ENCODE results near the gene PRSS27.
"Not testable (repeated sequence)": the region's sequence is repeated elsewhere in the genome, so short reads cannot be mapped to it uniquely, and the experiment has no call there.

PRSS27 gene

GRCh38 chr16:2676937-2677336 lies 43.1 kb downstream of the PRSS27 start:
- not testable (repeated sequence) for H3K4me3 ChIP-seq (ENCODE audit: low read depth, low read length); H3K36me3 ChIP-seq (ENCODE audit: control insufficient read depth, insufficient read depth, low read length); H3K4me1 ChIP-seq (ENCODE audit: control insufficient read depth, insufficient read depth, low read length); H3K27me3 ChIP-seq (ENCODE audit: control insufficient read depth, insufficient read depth, low read length); H3K9me3 ChIP-seq (ENCODE audit: control insufficient read depth, insufficient read depth, low read depth, low read length); H3K9ac ChIP-seq (ENCODE audit: low read length); H3K27ac ChIP-seq (ENCODE audit: low read depth, low read length)

GRCh38 chr16:2675714-2676113 lies 44.3 kb downstream of the PRSS27 start:
- no peak overlapping the region for H3K4me3 ChIP-seq (ENCODE audit: low read depth, low read length)
- no peaks in the 10 kb centered on the region for H3K27me3 ChIP-seq (ENCODE audit: control insufficient read depth, insufficient read depth, low read length)
- H3K9me3 ChIP-seq (ENCODE audit: control insufficient read depth, insufficient read depth, low read depth, low read length): no peaks in the 10 kb centered on the region
- H3K4me1 ChIP-seq (ENCODE audit: control insufficient read depth, insufficient read depth, low read length): no peaks in the 10 kb centered on the region
- H3K9ac ChIP-seq (ENCODE audit: low read length): no peak overlapping the region
- no peaks in the 10 kb centered on the region for H3K36me3 ChIP-seq (ENCODE audit: control insufficient read depth, insufficient read depth, low read length)
- H3K27ac ChIP-seq (ENCODE audit: low read depth, low read length): no peak overlapping the region

- Histone ChIP-seq H3K9me3 (ENCODE audit: control insufficient read depth, insufficient read depth, low read depth, low read length) (no peaks in the 10 kb centered on the region), H3K4me3 (ENCODE audit: low read depth, low read length) (no peak overlapping the region), H3K9ac (ENCODE audit: low read length) (no peak overlapping the region), H3K27ac (ENCODE audit: low read depth, low read length) (no peak overlapping the region), H3K36me3 (ENCODE audit: control insufficient read depth, insufficient read depth, low read length) (no peaks in the 10 kb centered on the region), H3K27me3 (ENCODE audit: control insufficient read depth, insufficient read depth, low read length) (no peaks in the 10 kb centered on the region), H3K4me1 (ENCODE audit: control insufficient read depth, insufficient read depth, low read length) (no peaks in the 10 kb centered on the region)
Observed at GRCh38 chr16:2675021-2675420, 45.0 kb downstream of the PRSS27 start.

- Histone ChIP-seq H3K27ac (ENCODE audit: low read depth, low read length) (no peak overlapping the region), H3K9ac (ENCODE audit: low read length) (no peak overlapping the region), H3K27me3 (ENCODE audit: control insufficient read depth, insufficient read depth, low read length) (no peaks in the 10 kb centered on the region), H3K9me3 (ENCODE audit: control insufficient read depth, insufficient read depth, low read depth, low read length) (no peaks in the 10 kb centered on the region), H3K4me1 (ENCODE audit: control insufficient read depth, insufficient read depth, low read length) (no peaks in the 10 kb centered on the region), H3K36me3 (ENCODE audit: control insufficient read depth, insufficient read depth, low read length) (no peaks in the 10 kb centered on the region), H3K4me3 (ENCODE audit: low read depth, low read length) (peak overlapping the region; percentile 76)
Observed at GRCh38 chr16:2673066-2673999, 46.7 kb downstream of the PRSS27 start.

- H3K27me3 ChIP-seq (ENCODE audit: control insufficient read depth, insufficient read depth, low read length): no peaks in the 10 kb centered on the region
- no peaks in the 10 kb centered on the region for H3K36me3 ChIP-seq (ENCODE audit: control insufficient read depth, insufficient read depth, low read length)
- no peak overlapping the region; the same call in 1 of the 2 replicates for H3K4me3 ChIP-seq (ENCODE audit: low read depth, low read length)
- H3K4me1 ChIP-seq (ENCODE audit: control insufficient read depth, insufficient read depth, low read length): no peaks in the 10 kb centered on the region
- no peak overlapping the region for H3K27ac ChIP-seq (ENCODE audit: low read depth, low read length)
- no peak overlapping the region for H3K9ac ChIP-seq (ENCODE audit: low read length)
- H3K9me3 ChIP-seq (ENCODE audit: control insufficient read depth, insufficient read depth, low read depth, low read length): no peaks in the 10 kb centered on the region
Observed at GRCh38 chr16:2671741-2672140, 48.3 kb downstream of the PRSS27 start.

- H3K9me3 ChIP-seq (ENCODE audit: control insufficient read depth, insufficient read depth, low read depth, low read length); H3K27ac ChIP-seq (ENCODE audit: low read depth, low read length); H3K36me3 ChIP-seq (ENCODE audit: control insufficient read depth, insufficient read depth, low read length); H3K27me3 ChIP-seq (ENCODE audit: control insufficient read depth, insufficient read depth, low read length); H3K4me3 ChIP-seq (ENCODE audit: low read depth, low read length); H3K4me1 ChIP-seq (ENCODE audit: control insufficient read depth, insufficient read depth, low read length); H3K9ac ChIP-seq (ENCODE audit: low read length): not testable (repeated sequence)
Observed at GRCh38 chr16:2671193-2671592, 48.8 kb downstream of the PRSS27 start.

GRCh38 chr16:2670017-2670416 lies 50.0 kb downstream of the PRSS27 start:
- H3K36me3 ChIP-seq (ENCODE audit: control insufficient read depth, insufficient read depth, low read length); H3K27me3 ChIP-seq (ENCODE audit: control insufficient read depth, insufficient read depth, low read length); H3K9me3 ChIP-seq (ENCODE audit: control insufficient read depth, insufficient read depth, low read depth, low read length); H3K9ac ChIP-seq (ENCODE audit: low read length); H3K4me3 ChIP-seq (ENCODE audit: low read depth, low read length); H3K4me1 ChIP-seq (ENCODE audit: control insufficient read depth, insufficient read depth, low read length); H3K27ac ChIP-seq (ENCODE audit: low read depth, low read length): not testable (repeated sequence)

- H3K4me1 ChIP-seq (ENCODE audit: control insufficient read depth, insufficient read depth, low read length); H3K27ac ChIP-seq (ENCODE audit: low read depth, low read length); H3K36me3 ChIP-seq (ENCODE audit: control insufficient read depth, insufficient read depth, low read length); H3K9ac ChIP-seq (ENCODE audit: low read length); H3K9me3 ChIP-seq (ENCODE audit: control insufficient read depth, insufficient read depth, low read depth, low read length); H3K4me3 ChIP-seq (ENCODE audit: low read depth, low read length); H3K27me3 ChIP-seq (ENCODE audit: control insufficient read depth, insufficient read depth, low read length): not testable (repeated sequence)
Observed at GRCh38 chr16:2669587-2669986, 50.4 kb downstream of the PRSS27 start.

GRCh38 chr16:2666671-2667070 lies 53.4 kb downstream of the PRSS27 start:
- not testable (repeated sequence) for H3K27me3 ChIP-seq (ENCODE audit: control insufficient read depth, insufficient read depth, low read length); H3K9me3 ChIP-seq (ENCODE audit: control insufficient read depth, insufficient read depth, low read depth, low read length); H3K27ac ChIP-seq (ENCODE audit: low read depth, low read length); H3K9ac ChIP-seq (ENCODE audit: low read length); H3K36me3 ChIP-seq (ENCODE audit: control insufficient read depth, insufficient read depth, low read length); H3K4me1 ChIP-seq (ENCODE audit: control insufficient read depth, insufficient read depth, low read length); H3K4me3 ChIP-seq (ENCODE audit: low read depth, low read length)

- no peak overlapping the region for H3K4me3 ChIP-seq (ENCODE audit: low read depth, low read length)
- H3K36me3 ChIP-seq (ENCODE audit: control insufficient read depth, insufficient read depth, low read length): no peaks in the 10 kb centered on the region
- H3K27ac ChIP-seq (ENCODE audit: low read depth, low read length): no peak overlapping the region
- no peak overlapping the region for H3K9ac ChIP-seq (ENCODE audit: low read length)
- no peaks in the 10 kb centered on the region for H3K9me3 ChIP-seq (ENCODE audit: control insufficient read depth, insufficient read depth, low read depth, low read length)
- H3K4me1 ChIP-seq (ENCODE audit: control insufficient read depth, insufficient read depth, low read length): peaks cover 6% of the 10 kb centered on the region; the same call in 1 of the 2 replicates
- no peaks in the 10 kb centered on the region for H3K27me3 ChIP-seq (ENCODE audit: control insufficient read depth, insufficient read depth, low read length)
Observed at GRCh38 chr16:2664574-2664982, 55.4 kb downstream of the PRSS27 start.

- H3K9ac ChIP-seq (ENCODE audit: low read length): no peak overlapping the region
- no peak overlapping the region for H3K27ac ChIP-seq (ENCODE audit: low read depth, low read length)
- no peaks in the 10 kb centered on the region for H3K9me3 ChIP-seq (ENCODE audit: control insufficient read depth, insufficient read depth, low read depth, low read length)
- no peak overlapping the region for H3K4me3 ChIP-seq (ENCODE audit: low read depth, low read length)
- H3K4me1 ChIP-seq (ENCODE audit: control insufficient read depth, insufficient read depth, low read length): peaks cover 6% of the 10 kb centered on the region; the same call in 1 of the 2 replicates
- H3K36me3 ChIP-seq (ENCODE audit: control insufficient read depth, insufficient read depth, low read length): no peaks in the 10 kb centered on the region
- no peaks in the 10 kb centered on the region for H3K27me3 ChIP-seq (ENCODE audit: control insufficient read depth, insufficient read depth, low read length)
Observed at GRCh38 chr16:2663553-2664546, 56.2 kb downstream of the PRSS27 start.
